Mucosa of descending colon (tissue), 3 donors: Measurements from ENCODE around the gene TYW3. TPM values are rescaled to one million over a fixed set of nuclear protein-coding genes. Genes with fewer than 3 reads are reported as not detected.

Source experiments
- ATAC-seq: fragments of 200-7000 bp; cut with Tn5 transposase; one replicate; pipeline ENCODE4 v1.9.1; 2020; ENCODE audit warnings: mild to moderate bottlenecking, moderate library complexity
- DNase-seq, 3 donors: peaks; one replicate each; pipeline ENCODE4 v3.0.0-alpha.2; 2020
- H3K36me3 ChIP-seq: fragments of 200-600 bp; one replicate; pipeline ENCODE4 v1.8.0; 2021; ENCODE audit warnings: low read depth, mild to moderate bottlenecking
- H3K4me1 ChIP-seq: fragments of 200-600 bp; one replicate; pipeline ENCODE4 v1.8.0; 2021; ENCODE audit warnings: low read depth, mild to moderate bottlenecking
- H3K4me3 ChIP-seq: fragments of 200-600 bp; one replicate; pipeline ENCODE4 v1.8.0; 2021; ENCODE audit warnings: mild to moderate bottlenecking
- H3K9me3 ChIP-seq: fragments of 200-600 bp; one replicate; pipeline ENCODE4 v1.8.0; 2021; ENCODE audit warnings: mild to moderate bottlenecking
- intact Hi-C, 2 donors: fragments of 100-400 bp; cut with DNase I in 1 of 2; cut with micrococcal nuclease in 1 of 2; formaldehyde crosslinking; loops; one replicate each; pipeline versions ENCODE4 v1.11.0 to v1.11.1; 2022; cut with DNase I, micrococcal nuclease
- total RNA-seq, 3 donors: library from RNA; stranded (reverse); fragmentation: NEBNext Ultra II Directional in 2 of 3; extraction: Animal tissue kit (Norgen Biotek cat#: 25700) in 2 of 3; gene quantifications; one replicate each; pipeline versions ENCODE4 v1.2.1 to v1.2.4, GENCODE V29; 2021 to 2023
- TF ChIP-seq, protein P1 (sequence below): fragments of 200-600 bp; IDR thresholded peaks from one replicate; pipeline ENCODE4 v1.8.0; 2022; ENCODE audit warnings: antibody characterized with exemption, mild to moderate bottlenecking
- donor health status: DM: no; HTN: no; CAD: no; lungs with moderate emphysema.
- donor health status: DM: no; HTN: no; CAD: no.
- donor health status: DM: no; HTN: yes; CAD: no.

The TYW3 gene
- total RNA-seq, 3 donors from 2014 or later, result 8.3 to 24.0 (median 12.8) TPM

DNA sequence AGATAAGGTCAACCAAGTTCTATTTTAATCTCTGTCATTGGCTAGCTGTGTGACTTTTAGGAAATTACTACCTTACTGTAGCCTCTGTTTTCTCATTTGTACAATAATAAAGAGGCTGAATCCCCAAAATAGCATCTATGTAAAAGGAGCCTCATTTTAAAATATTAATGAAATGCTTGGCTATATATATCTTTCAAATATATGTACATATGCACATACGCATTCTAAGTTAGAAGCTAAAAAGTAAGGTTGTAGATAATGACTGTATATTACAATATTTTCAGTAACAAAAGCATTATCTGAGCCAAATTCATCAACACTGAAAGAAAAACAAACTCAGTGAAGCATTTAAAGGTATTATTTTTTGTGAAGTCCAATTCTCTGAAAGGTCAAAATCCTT, 44.6 kb downstream of the TYW3 start:
- intact Hi-C loops, result loop anchor here in 1 of 2 donors (10.0 kb wide), 1 partner anchor 427 kb away; no protein-coding TSS in a partner anchor

DNA sequence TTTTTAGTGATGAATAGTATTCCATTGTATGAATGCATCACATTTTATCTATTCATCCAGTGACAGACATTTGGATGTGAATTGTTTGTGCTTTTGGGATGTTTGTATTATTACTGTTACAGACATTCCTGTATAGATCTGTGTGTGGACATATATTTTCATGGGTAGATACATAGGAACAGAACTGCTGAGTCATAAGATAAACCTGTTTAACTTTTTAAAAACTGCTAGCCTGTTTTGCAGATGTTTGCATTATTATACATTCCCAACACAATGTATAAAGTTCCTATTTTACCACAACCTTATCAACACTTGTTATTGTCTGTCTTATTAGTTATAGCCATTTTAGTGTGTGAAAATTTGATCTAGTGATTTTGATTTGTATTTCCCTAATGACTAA, 46.8 kb downstream of the TYW3 start:
- no peaks in the 10 kb centered on the region for H3K4me1 ChIP-seq
- H3K36me3 ChIP-seq, result no peaks in the 10 kb centered on the region
- TF ChIP-seq, protein P1, sequence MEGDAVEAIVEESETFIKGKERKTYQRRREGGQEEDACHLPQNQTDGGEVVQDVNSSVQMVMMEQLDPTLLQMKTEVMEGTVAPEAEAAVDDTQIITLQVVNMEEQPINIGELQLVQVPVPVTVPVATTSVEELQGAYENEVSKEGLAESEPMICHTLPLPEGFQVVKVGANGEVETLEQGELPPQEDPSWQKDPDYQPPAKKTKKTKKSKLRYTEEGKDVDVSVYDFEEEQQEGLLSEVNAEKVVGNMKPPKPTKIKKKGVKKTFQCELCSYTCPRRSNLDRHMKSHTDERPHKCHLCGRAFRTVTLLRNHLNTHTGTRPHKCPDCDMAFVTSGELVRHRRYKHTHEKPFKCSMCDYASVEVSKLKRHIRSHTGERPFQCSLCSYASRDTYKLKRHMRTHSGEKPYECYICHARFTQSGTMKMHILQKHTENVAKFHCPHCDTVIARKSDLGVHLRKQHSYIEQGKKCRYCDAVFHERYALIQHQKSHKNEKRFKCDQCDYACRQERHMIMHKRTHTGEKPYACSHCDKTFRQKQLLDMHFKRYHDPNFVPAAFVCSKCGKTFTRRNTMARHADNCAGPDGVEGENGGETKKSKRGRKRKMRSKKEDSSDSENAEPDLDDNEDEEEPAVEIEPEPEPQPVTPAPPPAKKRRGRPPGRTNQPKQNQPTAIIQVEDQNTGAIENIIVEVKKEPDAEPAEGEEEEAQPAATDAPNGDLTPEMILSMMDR, result no peak
- no peak for DNase-seq
- H3K4me3 ChIP-seq, result no peak overlapping the region
- H3K9me3 ChIP-seq, result no peaks in the 10 kb centered on the region
- intact Hi-C loops, result loop anchor here in 1 of 2 donors (10.0 kb wide), 1 partner anchor 425 kb away; no protein-coding TSS in a partner anchor
- no peak for ATAC-seq

More for the DNA sequence above, 44.6 kb downstream of the TYW3 start:
- Histone ChIP-seq H3K4me1 (no peaks in the 10 kb centered on the region), H3K4me3 (no peak overlapping the region), H3K9me3 (no peaks in the 10 kb centered on the region), H3K36me3 (no peaks in the 10 kb centered on the region)
- DNase-seq (no peak), ATAC-seq (no peak)
- TF ChIP-seq, protein P1, result no peak

DNA sequence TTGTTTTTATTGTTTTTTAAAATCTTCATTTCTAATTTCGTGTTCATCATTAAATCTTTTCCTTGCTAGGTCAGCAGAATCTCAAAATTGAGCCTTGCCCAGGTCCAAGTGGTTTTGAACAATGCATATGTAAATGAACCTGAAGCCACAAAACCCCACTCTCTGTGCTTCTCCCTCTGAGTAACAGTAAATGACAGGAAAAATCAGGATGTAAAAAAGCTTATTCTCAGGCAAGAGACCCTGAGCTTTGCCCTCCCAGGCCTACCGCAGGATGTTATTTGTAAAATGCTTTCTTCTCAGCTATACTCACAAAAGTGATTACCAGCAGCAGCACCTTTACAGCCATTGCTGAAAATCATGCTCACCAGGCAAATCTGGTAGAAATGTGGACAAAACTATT, 47.6 kb downstream of the TYW3 start:
- ATAC-seq (no peak), DNase-seq (no peak)
- Histone ChIP-seq H3K36me3 (no peaks in the 10 kb centered on the region), H3K9me3 (no peaks in the 10 kb centered on the region), H3K4me1 (no peaks in the 10 kb centered on the region), H3K4me3 (no peak overlapping the region)
- intact Hi-C loops, result no loop called here
- TF ChIP-seq, protein P1, result no peak

DNA sequence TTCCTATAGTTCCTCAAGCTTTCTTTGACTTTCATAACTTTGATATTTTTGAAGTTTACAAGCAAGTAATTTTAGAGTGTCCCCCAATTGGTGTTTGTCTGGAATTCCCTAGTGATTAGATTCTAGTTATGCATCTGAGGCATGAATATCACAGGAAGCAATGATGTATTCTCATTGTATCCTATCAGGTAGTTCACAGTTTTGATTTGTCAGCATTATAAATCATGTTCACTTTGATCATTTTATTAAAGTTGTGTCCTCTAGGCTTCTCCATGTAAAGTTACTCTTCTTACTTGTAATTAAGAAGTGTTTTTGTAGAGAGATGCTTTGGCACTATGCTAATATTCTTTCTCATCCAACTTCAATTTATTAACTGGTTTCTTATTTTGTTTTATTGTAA, 53.0 kb downstream of the TYW3 start:
- no peaks in the 10 kb centered on the region for H3K9me3 ChIP-seq
- ATAC-seq, result no peak
- TF ChIP-seq, protein P1, result no peak
- H3K36me3 ChIP-seq, result no peaks in the 10 kb centered on the region
- H3K4me1 ChIP-seq, result no peaks in the 10 kb centered on the region
- H3K4me3 ChIP-seq, result no peak overlapping the region
- intact Hi-C loops, result no loop called here
- no peak for DNase-seq

DNA sequence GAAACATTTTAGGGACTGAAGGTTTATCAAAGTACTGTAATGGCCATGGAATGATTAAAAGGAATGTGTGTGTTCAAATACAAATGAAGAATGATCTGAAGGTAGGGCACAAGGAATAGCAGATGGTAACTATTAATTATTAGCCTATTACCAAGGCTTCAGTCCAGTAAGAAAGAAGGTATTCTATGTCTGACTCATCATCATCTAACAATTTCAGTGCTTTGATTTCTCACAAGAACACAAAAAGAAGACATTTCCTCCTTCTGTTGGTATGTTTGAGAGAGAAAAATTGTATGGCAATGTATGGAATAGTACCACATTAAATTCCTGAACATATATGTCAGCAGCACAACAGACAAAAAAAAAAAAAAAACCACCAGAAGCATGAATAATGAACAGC, 57.5 kb downstream of the TYW3 start:
- ATAC-seq (no peak), DNase-seq (no peak)
- H3K36me3 ChIP-seq, result no peaks in the 10 kb centered on the region
- TF ChIP-seq, protein P1, result no peak
- no peaks in the 10 kb centered on the region for H3K4me1 ChIP-seq
- H3K9me3 ChIP-seq, result no peaks in the 10 kb centered on the region
- intact Hi-C loops, result no loop called here
- no peak overlapping the region for H3K4me3 ChIP-seq

DNA sequence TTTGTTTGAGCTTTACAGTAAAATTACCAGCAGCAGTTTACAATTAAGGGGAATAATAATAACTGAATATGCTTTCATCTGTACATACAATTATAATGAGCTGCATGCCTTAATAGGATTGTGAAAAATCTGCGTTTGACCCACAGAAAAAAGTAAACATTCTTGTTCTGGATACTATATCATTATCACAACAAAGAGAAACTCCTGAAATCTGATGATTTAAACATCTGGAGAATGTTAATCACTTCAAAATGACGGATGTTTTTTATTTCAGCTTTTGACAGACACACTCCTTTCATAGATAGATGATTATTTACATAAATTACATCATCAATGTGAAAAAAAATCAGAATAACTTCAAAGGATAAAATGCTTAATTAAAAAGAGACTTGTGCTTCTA, 58.5 kb downstream of the TYW3 start:
- ATAC-seq (no peak), DNase-seq (no peak)
- intact Hi-C loops, result no loop called here
- no peaks in the 10 kb centered on the region for H3K9me3 ChIP-seq
- no peak overlapping the region for H3K4me3 ChIP-seq
- TF ChIP-seq, protein P1, result no peak
- no peaks in the 10 kb centered on the region for H3K4me1 ChIP-seq
- H3K36me3 ChIP-seq, result no peaks in the 10 kb centered on the region
